Right renal pelvis (tissue), 4 donors: ENCODE results near the gene SGSM2. TPM values are rescaled to one million over a fixed set of nuclear protein-coding genes. Genes with fewer than 3 reads are reported as not detected.

Source experiments
- DNase-seq, 4 donors: peaks; one replicate each; pipeline ENCODE4 v3.0.0-alpha.2; 2013; ENCODE audit warnings: low read depth in 4 of 4, low spot score in 3 of 4, missing footprints in 1 of 4
- polyA plus RNA-seq, 4 donors: library from polyadenylated mRNA; unstranded; fragments of 120-200 nt; gene quantifications; one replicate each; pipeline ENCODE4 v1.2.1, GENCODE V29; 2013; ENCODE audit not compliant: insufficient read length in 4 of 4

Gene SGSM2
- polyA plus RNA-seq, 4 donors: 60.9 to 78.0 (median 68.4) TPM

DNA sequence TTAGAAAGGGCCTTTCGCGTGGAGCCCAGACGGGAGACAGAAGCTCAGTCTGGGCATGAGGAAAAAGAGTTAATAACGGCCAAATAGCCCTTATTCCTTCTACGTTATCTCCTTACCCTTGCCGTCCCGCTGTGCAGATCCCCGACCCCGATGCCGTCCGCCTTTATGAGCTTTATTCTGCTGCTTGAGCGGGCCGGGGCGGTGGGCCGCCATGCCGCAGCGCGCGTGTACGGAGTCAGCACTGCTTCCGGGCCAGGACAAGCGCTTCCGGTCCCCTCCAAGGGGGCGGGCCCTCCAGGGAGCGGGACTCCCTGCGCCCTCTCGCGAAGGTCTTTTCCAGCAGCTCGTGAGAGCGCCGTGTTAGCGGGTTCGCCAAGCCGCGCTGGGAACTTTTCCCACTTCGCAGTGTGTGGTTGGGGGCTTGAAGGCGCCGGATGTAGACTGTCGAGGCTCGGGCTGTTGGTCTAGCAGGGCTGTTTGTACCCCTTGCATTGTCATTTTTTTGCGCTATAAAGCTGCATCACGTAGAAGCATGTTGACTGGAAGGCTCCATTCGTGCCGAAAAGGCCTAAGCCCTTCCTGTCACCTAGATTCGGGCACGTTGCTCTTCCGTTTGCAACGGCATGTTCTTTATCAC is 968 bp upstream of the SGSM2 start, which contains the start of gene TSR1:
TSS of gene TSR1 (minus strand) at position 243 of the 637 bp plus-strand sequence. CDS start at position 213, 30 bp downstream.
- DNase-seq: peak; percentile 78 to 87 (median 83)

DNA sequence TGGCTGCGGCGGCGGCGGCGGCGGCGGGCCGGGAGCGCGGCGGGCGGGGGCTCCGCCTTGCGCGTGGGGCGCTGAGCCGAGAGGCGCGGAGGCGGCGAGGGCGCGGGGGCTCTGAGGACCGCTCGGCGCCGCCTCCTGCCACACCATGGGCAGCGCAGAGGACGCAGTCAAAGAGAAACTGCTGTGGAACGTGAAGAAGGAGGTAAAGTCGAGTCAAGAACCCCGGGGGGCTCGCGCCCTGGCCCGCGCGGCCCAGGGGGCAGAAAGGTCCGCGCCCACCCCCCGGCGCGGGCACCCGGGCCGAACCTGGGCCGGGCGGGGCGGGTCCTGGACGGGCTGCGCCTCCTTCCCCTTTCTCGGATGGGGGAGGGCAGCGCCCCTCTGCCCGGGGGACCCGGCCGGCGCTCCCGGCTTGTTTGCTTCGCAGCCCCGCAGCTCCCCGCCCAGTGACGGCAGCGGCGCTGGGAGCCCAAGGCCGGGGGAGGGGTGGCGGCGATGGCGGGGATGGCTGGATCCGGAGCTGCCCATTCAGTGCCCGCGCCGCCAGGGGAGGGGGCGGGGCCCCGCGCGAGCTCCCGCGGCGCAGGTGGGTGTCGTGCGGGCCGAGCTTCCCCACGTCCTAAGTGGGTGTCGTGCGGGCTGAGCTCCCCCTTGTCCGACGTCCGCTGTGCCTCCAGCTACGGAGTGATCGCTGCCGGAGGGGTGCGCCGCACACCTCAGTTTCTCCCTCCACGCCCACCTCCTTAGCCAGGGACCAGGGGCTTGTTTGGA is 428 bp downstream of the SGSM2 start:
- DNase-seq: no peak

DNA sequence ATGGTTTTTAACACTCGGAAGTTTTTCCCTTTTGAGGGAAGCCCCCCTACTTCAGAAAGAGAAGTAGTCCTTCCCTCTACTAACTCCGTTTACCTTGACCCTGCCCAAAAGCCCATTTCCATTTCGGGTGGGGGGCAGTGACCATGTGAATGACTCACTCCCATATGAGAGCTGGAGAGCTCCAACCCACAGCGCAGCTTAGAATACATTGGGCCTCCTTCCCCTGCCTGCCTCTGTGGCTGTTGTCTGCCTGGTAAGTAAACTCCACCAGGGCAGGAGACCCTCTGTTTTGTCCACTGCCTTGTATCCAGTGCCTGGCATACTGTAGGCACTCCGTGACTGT is 985 bp downstream of the SGSM2 start:
- DNase-seq: no peak

DNA sequence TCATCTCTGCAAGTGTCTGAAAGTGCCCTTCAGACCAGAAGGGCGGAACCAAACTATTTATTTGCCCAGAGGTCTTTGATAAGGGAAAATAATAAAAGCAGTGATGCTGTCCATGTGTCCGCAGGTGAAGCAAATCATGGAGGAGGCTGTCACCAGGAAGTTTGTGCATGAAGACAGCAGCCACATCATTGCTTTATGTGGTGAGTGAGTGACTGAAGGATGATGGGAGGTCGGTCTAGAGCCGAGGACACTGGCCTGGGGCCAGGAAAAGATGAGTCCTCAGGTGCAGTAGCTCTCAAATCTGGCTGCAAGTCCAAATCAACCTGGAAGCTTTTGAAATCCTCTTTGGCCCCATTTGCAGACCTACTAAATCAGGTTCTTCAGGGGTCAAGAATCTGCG is 6.1 kb downstream of the SGSM2 start:
- no peak for DNase-seq

DNA sequence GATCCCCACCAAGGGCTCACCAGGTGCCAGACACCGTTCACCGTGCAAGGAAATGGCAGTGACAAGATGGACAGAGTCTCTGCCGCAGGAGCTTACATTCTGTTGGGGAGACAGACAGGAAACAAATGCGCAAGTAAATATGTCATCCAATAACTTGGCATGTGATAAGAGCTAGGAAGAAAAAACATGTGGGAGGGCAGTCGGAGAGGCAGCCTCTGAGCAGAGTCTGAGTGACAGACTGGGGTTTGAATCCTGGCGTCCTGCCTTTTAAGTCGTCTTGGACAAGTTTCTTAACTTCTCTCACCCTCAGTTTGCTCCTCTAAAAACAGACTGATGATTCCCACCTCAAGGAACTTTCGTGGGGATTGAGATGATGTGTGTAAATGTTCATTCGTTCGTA is 7.2 kb downstream of the SGSM2 start:
- no peak for DNase-seq

DNA sequence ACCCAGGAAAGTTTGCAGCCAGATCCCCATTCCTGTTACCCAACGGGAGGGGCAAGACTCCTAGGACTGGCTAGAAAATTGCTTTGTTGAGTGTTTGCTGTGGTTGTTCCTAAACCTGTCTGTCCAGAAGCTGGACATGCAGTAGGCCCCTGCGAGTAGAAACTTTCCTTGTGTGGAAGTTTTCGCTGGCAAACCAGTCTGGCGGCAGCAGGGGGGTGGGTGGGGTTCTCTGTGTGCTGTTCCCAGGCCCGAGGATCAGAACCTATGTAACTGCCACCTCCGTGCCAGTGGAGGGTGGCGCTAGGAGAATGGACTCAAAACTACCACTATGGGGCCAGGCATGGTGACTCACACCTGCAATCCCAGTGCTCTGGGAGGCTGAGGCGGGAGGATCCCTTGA is 9.2 kb downstream of the SGSM2 start:
- DNase-seq: no peak

DNA sequence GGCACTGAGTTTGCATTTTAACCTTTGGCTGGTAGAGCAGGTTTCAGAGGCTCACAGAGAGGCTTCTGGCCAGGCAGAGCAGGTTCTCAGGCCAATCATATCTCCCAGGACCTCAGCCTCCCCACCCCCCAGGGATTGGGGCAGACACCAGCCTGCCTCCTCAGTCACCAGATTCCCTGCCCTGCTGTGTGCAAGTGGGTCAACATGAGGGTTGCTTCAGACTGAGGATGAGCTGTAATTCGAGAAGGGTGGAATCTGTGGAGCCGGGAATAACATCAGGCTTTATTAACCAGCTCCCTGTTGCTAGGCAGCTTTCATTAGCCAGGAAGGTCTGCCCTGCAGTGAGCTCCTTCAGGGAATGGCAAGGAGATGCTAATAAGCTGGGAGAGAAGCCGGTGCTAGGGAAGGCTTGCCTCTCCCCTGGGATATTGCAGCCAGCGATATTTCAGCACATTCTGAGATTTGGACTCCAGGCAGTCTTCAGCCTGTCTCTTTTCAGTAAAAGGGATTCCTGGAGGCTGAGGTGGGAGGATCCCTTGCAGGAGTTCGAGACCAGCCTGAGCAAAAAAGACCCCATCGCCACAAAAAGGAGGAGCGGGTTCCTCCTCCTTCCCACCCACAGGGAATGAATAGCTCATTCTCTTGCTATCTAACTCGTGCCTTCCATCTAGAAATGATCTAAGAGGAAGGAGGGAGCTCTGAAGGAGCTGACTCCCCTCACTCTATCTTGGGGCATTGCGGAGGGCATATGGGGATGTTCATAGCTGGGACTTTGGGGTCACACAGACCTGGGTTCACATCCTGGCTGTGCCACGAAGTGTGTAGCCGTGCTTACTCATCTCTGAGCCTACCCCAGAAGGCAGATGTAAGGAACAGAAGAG is 10.7 kb downstream of the SGSM2 start:
- no peak for DNase-seq

DNA sequence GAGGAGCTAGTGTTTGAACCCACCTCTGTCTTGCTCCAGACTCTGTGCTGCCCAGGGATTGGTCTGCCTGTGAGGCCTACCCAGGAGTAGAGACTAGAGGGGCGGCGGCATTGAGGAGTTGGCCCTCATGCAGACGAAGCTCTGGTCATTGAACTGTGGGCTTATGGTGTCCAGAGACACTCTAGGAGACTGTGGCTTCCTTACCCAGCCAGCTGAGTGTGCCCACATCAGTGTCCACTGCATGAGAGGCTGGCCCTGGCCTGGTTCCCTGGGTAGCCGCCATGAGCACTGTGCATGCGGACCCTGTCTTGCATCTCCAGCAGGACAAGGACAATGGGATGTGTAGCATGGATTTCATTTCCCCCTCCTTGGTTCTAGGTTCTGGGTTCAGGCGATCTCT is 14.0 kb downstream of the SGSM2 start:
- no peak for DNase-seq

DNA sequence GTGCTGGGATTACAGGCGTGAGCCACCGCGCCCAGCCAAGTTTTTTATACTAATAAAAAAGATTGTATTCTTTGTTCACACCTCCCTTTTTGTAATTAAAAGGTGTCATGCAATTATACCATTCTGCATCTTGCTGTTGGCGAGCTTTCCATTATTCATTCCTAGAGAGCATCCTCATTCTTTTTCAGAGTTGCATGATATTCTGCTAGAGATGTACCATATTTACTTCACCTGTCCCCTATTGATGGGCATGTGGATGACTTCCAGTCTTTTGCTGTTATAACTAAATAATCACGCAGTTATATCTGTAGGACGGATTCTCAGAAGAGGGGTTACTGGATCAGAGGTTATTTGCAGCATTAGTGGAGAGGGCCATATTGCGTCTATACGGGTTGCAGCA is 17.0 kb downstream of the SGSM2 start:
- no peak for DNase-seq

DNA sequence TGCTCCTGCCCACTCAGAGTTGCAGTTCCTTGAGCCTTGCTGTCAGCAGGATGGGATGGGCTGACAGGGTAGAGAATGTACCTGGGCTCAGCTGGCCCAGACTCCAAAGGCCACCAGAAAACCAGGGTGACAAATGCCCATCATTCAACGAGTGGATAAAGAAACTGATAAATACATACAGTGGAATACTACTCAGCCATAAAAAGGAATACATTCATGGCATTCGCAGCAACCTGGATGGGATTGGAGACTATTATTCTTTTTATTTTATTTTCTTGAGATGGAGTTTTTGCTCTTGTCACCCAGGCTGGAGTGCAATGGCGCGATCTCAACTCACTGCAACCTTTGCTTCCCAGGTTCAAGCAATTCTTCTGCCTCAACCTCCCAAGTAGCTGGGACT is 19.9 kb downstream of the SGSM2 start:
- no peak for DNase-seq

DNA sequence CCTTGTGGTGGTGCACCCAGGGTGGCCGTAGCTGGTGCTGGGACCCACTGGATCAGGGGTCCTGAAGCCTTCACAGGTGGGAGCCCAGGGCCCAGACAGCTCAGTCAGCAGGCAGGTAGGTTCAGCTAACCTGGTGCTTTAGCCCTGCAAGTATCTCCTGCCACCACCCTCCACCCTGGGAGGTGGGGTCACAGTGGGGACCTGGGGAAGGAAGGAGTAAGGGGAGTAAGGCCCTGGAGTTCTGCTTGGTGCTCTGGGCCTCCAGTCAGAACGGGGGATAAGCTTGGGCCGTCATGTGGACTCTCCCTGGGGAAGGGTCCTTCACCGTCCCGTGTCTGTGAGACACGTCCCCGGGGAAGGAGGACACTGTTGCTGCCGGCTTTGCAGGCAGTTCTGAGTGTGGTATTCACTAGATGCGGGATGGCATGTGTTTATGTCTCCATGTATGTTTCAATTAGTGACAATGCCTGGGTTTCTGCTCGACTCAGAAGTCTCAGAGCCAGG is 20.7 kb downstream of the SGSM2 start:
- DNase-seq: no peak

DNA sequence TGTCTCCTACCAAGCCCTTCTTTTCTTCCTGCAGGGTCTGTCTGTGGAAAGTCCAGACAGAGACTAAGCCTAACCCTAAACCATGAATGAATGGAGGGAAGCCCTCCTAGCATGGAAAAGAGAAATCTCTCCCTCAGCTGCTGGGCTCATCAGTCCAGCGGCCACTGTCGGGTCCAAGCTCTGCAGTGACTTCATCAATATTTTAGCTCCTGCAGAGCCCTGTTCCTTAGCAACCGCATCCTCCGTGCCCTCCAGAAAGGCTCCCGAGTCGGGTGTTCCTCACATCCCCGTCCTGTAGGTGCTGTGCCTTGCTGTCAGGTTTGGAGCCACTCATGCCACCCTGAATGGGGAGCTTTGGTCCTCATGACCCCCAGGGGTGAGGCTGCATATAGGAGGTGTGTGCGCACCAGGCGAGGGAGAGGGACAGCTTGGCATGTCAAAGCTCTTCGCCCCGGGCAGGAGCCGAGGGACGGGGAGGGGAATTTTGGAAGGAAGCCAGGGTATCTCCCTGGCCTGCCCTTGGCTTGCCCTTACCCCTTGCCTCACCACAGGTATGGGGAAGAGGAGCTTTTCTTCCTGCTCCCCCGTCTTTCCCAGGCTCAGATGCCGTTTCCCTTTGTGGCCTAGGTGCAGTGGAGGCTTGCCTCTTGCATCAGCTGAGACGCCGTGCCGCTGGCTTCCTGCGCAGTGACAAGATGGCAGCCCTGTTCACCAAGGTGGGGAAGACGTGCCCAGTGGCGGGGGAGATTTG is 23.9 kb downstream of the SGSM2 start:
- no peak for DNase-seq

DNA sequence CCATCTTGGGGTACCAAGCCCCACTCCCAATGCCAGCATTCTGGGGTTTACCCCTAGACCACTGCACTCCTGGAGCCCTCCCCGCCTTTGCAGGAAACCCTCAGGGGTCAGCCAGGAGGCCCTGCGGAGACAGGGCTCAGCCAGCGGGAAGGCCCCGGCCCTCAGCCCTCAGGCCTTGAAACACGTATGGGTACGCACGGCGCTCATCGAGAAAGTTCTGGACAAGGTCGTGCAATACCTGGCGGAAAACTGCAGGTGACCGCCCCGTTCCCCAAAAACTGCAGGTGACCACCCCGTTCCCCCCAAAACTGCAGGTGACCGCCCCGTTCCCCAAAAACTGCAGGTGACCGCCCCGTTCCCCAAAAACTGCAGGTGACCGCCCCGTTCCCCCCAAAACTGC is 24.7 kb downstream of the SGSM2 start:
- no peak for DNase-seq

DNA sequence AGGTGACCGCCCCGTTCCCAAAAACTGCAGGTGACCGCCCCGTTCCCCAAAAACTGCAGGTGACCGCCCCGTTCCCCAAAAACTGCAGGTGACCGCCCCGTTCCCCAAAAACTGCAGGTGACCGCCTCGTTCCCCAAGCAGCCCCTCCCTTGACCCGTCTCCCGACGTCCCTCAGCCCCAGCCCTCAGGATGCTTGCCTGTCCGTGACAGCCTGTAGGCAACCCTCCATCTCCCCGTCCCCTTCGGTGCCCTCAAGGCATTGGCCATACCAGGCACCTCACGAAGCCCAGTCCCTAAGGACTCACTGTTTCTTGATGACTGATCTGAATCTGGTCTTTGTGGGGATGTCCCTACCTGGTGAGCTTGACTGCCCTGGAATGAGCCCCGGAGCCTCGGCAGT is 25.1 kb downstream of the SGSM2 start:
- no peak for DNase-seq

DNA sequence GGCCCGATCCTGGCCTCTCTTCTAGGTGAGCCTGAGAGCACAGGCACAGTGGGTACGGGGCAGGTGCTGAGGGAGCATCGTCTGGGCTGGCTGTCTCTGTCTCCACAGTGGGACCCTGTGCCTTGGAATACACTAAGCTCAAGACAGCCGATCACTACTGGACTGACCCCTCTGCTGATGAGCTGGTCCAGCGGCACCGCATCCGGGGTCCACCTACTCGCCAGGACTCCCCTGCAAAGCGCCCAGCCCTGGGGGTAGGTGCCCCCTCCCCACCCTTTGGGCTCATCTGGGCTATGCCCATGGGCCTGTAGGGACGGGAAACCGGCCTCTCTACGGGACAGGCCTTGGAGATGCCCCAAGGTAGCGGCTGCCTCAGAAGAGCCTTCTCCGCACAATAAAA is 25.6 kb downstream of the SGSM2 start:
- DNase-seq: no peak

DNA sequence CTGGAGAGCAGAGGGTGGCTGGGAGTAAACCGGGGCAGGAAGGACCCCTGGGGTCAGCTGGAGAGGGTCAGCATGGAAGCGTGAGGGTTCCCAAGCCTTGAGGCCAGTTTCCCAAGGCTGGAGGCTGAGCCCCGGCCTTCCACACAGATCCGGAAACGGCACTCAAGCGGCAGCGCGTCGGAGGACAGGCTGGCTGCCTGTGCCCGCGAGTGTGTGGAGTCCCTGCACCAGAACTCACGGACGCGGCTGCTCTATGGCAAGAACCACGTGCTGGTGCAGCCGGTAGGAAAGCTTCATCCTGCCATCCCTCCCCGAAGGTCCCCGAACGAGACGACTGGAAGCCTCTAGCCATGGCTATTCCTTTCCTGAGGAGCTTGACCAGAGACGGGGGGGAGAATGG is 26.0 kb downstream of the SGSM2 start:
- no peak for DNase-seq

DNA sequence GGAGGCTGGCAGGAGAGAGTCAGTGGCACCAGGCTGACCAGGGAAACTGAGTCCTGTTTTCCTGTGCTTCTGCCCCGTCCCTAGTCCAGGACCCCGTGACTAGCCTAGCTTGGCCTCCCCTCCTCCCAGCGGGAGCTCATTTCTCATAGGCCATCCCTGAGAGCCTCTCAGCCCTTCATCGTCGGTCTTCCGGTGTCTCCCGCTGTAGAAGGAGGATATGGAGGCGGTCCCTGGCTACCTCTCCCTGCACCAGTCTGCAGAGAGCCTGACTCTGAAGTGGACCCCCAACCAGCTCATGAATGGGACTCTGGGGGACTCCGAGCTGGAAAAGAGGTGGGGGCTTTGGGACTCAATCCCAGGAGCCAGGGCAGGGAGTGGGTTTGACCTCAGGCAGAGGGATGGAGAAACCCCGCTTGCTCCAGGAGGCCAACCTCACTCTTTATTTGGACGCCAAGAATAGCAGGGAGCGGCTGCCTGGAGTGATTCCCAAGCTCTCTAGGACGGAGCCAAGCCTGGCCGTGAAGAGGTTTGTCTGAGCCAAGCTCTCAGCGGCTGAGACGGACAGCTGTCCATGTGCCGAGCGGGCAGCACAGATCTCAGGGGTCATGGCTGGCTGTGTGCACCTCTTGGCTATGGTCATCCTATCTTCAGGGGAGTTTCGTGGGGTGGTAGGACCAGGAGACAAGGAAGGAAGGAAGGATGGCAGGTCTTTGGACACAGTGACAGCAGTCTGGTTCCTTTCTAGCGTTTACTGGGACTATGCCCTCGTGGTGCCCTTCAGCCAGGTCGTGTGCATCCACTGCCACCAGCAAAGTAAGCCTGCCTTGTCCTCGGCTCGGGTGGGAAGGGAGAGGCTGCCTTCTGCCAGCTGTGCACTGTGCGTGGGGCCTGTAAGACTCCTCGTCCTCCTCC is 26.8 kb downstream of the SGSM2 start:
- no peak for DNase-seq

DNA sequence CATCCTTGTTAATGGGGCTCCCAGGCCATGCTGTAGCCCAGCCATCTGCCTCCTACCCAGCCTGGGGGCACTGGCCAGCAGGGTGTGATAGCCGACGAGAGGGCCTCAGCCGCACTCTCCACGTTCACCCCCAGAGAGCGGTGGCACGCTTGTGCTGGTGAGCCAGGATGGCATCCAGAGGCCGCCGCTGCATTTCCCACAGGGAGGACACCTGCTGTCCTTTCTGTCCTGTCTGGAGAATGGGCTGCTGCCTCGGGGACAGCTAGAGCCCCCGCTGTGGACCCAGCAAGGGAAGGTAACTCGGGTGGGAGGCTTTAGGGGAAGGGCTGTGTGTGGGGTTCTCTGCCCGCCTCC is 27.4 kb downstream of the SGSM2 start:
- DNase-seq: no peak

DNA sequence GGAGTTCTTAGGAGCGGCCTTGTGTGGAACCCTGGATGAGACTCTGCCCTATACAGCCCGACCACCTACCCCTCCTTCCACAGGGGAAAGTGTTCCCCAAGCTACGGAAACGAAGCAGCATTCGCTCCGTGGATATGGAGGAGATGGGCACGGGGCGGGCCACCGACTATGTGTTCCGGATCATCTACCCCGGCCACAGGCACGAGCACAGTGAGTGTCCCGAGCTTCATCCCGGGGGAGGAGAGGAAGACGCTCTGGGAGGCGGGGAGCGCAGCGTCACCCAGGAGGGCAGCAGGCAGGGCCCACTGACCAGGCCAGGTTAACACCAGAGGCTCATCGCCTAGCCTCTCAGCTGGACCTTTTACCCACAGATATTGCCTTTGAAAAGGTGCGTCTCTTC is 27.8 kb downstream of the SGSM2 start:
- DNase-seq: no peak
